Tibial nerve (tissue), 4 donors: ENCODE measurements around the gene FSTL4. TPM values are rescaled to one million over a fixed set of nuclear protein-coding genes. Genes with fewer than 3 reads are reported as not detected.

Source experiments
- DNase-seq, 2 donors: peaks; one replicate each; pipeline ENCODE4 v3.0.0-alpha.2; 2019; ENCODE audit warnings: low spot score in 2 of 2
- H3K27ac ChIP-seq, 4 donors: fragments of 200-600 bp; sonication (generic) in 3 of 4; one replicate each; pipeline ENCODE4 v1.5.1; 2017 to 2019; ENCODE audit warnings: mild to moderate bottlenecking in 1 of 4
- H3K27me3 ChIP-seq, 2 donors: fragments of 200-600 bp; sonication (generic) in 1 of 2; one replicate each; pipeline versions ENCODE4 v1.5.1 to v1.6.0; 2017 to 2019
- H3K36me3 ChIP-seq, 3 donors: fragments of 200-600 bp; sonication (generic); one replicate each; pipeline ENCODE4 v1.5.1; 2018 to 2019
- H3K4me1 ChIP-seq, 4 donors: fragments of 200-600 bp; sonication (generic) in 3 of 4; one replicate each; pipeline ENCODE4 v1.5.1; 2017 to 2019
- H3K4me3 ChIP-seq, 4 donors: fragments of 200-600 bp; sonication (generic) in 3 of 4; one replicate each; pipeline ENCODE4 v1.5.1; 2017 to 2019; ENCODE audit warnings: mild to moderate bottlenecking in 1 of 4, moderate library complexity in 1 of 4
- H3K9me3 ChIP-seq, 4 donors: fragments of 200-600 bp; sonication (generic) in 3 of 4; one replicate each; pipeline ENCODE4 v1.5.1; 2017 to 2019
- EP300 ChIP-seq, 2 donors: sonication (generic); formaldehyde crosslinking; IDR thresholded peaks; one replicate each; pipeline ENCODE4 v1.6.1; 2017; ENCODE audit warnings: antibody characterized with exemption in 2 of 2, mild to moderate bottlenecking in 1 of 2
- POLR2A ChIP-seq, 2 donors: fragments of 450-650 bp; IDR thresholded peaks; one replicate each; pipeline ENCODE4 v1.6.1; 2017; ENCODE audit warnings: antibody characterized with exemption in 2 of 2, mild to moderate bottlenecking in 2 of 2, moderate library complexity in 2 of 2
- WGBS, 2 donors: methylation state at CpG; one replicate each; pipeline ENCODE4 v1.1.5; 2018; 5-methylcytosine and 5-hydroxymethylcytosine counted together
- total RNA-seq, 4 donors: library from RNA; depleted of rRNA; stranded (reverse); fragments of >200 nt; gene quantifications; one replicate each; pipeline ENCODE4 v1.1.0, GENCODE V29; 2016
- TF ChIP-seq, protein P1 (sequence below), 5 experiments: fragments of 200-600 bp in 3 of 5; fragments of 450-650 bp in 2 of 5; sonication (generic) in 3 of 5; IDR thresholded peaks; one replicate each; pipeline ENCODE4 v1.5.1; 2016 to 2019; ENCODE audit warnings: antibody characterized with exemption in 5 of 5, mild to moderate bottlenecking in 3 of 5, moderate library complexity in 2 of 5

FSTL4 gene
- total RNA-seq, 4 donors from 2014 or later = 0.22 TPM; not detected in 3

- DNase-seq = no peak
- WGBS, 2 donors = 93 to 94% methylated on average over 15 of the region's 15 CpGs
- Histone ChIP-seq H3K36me3 (no peaks in the 10 kb centered on the region), H3K27ac (no peak overlapping the region), H3K27me3 (no peaks in the 10 kb centered on the region), H3K4me3 (no peak overlapping the region), H3K9me3 (no peaks in the 10 kb centered on the region), H3K4me1 (no peaks in the 10 kb centered on the region)
- TF ChIP-seq EP300 (IDR thresholded peaks at IDR 0.05) (no peak), POLR2A (IDR thresholded peaks at IDR 0.05) (no peak)
- TF ChIP-seq, protein P1, sequence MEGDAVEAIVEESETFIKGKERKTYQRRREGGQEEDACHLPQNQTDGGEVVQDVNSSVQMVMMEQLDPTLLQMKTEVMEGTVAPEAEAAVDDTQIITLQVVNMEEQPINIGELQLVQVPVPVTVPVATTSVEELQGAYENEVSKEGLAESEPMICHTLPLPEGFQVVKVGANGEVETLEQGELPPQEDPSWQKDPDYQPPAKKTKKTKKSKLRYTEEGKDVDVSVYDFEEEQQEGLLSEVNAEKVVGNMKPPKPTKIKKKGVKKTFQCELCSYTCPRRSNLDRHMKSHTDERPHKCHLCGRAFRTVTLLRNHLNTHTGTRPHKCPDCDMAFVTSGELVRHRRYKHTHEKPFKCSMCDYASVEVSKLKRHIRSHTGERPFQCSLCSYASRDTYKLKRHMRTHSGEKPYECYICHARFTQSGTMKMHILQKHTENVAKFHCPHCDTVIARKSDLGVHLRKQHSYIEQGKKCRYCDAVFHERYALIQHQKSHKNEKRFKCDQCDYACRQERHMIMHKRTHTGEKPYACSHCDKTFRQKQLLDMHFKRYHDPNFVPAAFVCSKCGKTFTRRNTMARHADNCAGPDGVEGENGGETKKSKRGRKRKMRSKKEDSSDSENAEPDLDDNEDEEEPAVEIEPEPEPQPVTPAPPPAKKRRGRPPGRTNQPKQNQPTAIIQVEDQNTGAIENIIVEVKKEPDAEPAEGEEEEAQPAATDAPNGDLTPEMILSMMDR (IDR thresholded peaks at IDR 0.05) = no peak
Measured at GRCh38 chr5:133338504-133339355, 273.6 kb downstream of the FSTL4 start.

GRCh38 chr5:133337795-133338445, 274.4 kb downstream of the FSTL4 start:
- Histone ChIP-seq H3K4me1 (no peaks in the 10 kb centered on the region), H3K4me3 (no peak overlapping the region), H3K9me3 (no peaks in the 10 kb centered on the region), H3K27me3 (no peaks in the 10 kb centered on the region), H3K36me3 (no peaks in the 10 kb centered on the region), H3K27ac (no peak overlapping the region)
- TF ChIP-seq EP300 (IDR thresholded peaks at IDR 0.05) (no peak), POLR2A (IDR thresholded peaks at IDR 0.05) (no peak)
- TF ChIP-seq, protein P1 (IDR thresholded peaks at IDR 0.05) = no peak
- no peak for DNase-seq
- WGBS, 2 donors = 86 to 90% methylated on average over 9 of the region's 9 CpGs

- no peak for DNase-seq
- WGBS, 2 donors = 93 to 95% methylated on average over 11 of the region's 12 CpGs
- H3K9me3 ChIP-seq = no peaks in the 10 kb centered on the region
Measured at GRCh38 chr5:133336969-133337410, 275.4 kb downstream of the FSTL4 start.

DNA sequence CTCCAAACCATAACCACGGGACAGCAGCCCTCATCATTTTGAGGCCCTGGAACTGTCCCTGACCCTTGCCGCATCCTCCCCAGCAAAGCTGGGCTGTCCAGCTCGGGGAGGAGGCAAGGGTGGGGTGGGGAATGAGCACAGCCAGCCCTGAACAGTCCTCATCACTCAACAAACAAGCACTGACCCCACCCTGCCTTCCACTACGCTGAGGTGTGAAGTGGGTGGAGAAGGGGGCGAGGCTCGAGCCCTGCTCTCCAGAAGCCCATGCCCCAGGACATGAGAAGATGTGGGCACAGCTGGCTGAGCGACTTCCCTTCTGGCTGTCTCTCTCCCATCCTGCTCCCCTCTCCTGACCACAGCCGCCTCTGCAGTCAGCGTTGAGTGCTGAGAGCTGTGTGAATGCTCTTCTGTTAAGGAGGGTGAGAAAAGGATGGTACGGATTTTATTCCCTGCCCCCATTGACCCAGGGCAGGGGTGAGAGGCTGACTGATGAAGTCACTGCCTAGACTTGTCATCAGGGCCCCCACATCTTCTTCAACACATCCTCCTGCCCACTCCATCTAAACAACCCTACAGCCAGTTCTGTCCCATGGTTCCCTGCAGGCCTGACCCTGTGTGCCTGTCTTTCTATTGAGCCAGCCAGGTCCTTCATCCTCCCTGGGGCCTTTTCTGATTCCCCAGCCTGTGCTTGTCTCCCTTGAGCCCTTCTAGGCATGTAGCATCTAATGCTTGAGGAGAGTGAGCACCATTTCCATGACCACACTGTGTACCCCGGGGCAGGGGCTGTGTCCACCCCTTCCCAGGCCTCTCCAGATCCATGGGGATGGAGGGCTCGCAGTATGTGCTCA, 276.0 kb downstream of the FSTL4 start:
- TF ChIP-seq, protein P1 (IDR thresholded peaks at IDR 0.05) = no peak
- TF ChIP-seq POLR2A (IDR thresholded peaks at IDR 0.05) (no peak), EP300 (IDR thresholded peaks at IDR 0.05) (no peak)
- no peaks in the 10 kb centered on the region for H3K27me3 ChIP-seq
- H3K27ac ChIP-seq = no peak overlapping the region
- no peaks in the 10 kb centered on the region for H3K4me1 ChIP-seq
- no peaks in the 10 kb centered on the region for H3K36me3 ChIP-seq
- DNase-seq = no peak
- 48 to 69% methylated on average over 12 of the region's 12 CpGs for WGBS, 2 donors
- H3K4me3 ChIP-seq = no peak overlapping the region
- H3K9me3 ChIP-seq = no peaks in the 10 kb centered on the region

More at GRCh38 chr5:133336969-133337410, 275.4 kb downstream of the FSTL4 start:
- no peaks in the 10 kb centered on the region for H3K4me1 ChIP-seq
- no peak for TF ChIP-seq POLR2A (IDR thresholded peaks at IDR 0.05)
- TF ChIP-seq EP300 (IDR thresholded peaks at IDR 0.05) = no peak
- TF ChIP-seq, protein P1 (IDR thresholded peaks at IDR 0.05) = no peak
- no peak overlapping the region for H3K27ac ChIP-seq
- H3K27me3 ChIP-seq = no peaks in the 10 kb centered on the region
- H3K4me3 ChIP-seq = no peak overlapping the region
- H3K36me3 ChIP-seq = no peaks in the 10 kb centered on the region
